ENCODE measurements around the gene STAB2.

GRCh38 chr12:103811791-103812190 is 224.7 kb downstream of the STAB2 start:
- TF ChIP-seq CTCF (IDR thresholded peaks at IDR 0.05; ENCODE audit: control extremely low read depth in 1 of 3, insufficient read depth in 1 of 3, low read depth in 1 of 3, low read length in 3 of 3) = no peak
- no peak for TF ChIP-seq RNF2 (IDR thresholded peaks at IDR 0.05; ENCODE audit: borderline replicate concordance, low read depth, low read length, missing control alignments, poor library complexity, severe bottlenecking)
- no peak for TF ChIP-seq POLR2AphosphoS5 (IDR thresholded peaks at IDR 0.05; ENCODE audit: low read depth, low read length)
- no peak for TF ChIP-seq YY1 (IDR thresholded peaks at IDR 0.05; ENCODE audit: low read depth, low read length)
- TF ChIP-seq ZNF274 (IDR thresholded peaks at IDR 0.05; ENCODE audit: borderline replicate concordance, extremely low read depth, low read length) = no peak
- TF ChIP-seq RFX5 (IDR thresholded peaks at IDR 0.05; ENCODE audit: borderline replicate concordance, low read depth, low read length) = no peak
- no peak for TF ChIP-seq POLR2A (IDR thresholded peaks at IDR 0.05; ENCODE audit: control extremely low read depth in 1 of 2, low read depth in 2 of 2, low read length in 2 of 2)
- no peak for TF ChIP-seq MAX (IDR thresholded peaks at IDR 0.05)
- TF ChIP-seq TEAD4 (IDR thresholded peaks at IDR 0.05; ENCODE audit: low read depth, low read length) = no peak
- no peak for TF ChIP-seq PHF8 (conservative IDR thresholded peaks at IDR 0.05; ENCODE audit: low read depth, low read length)
- no peak for TF ChIP-seq ATF2 (IDR thresholded peaks at IDR 0.05; ENCODE audit: low read length)
